ENCODE measurements around the gene SPATC1L.
A peak's percentile ranks its signal among the peaks of the same experiment; 100 is the strongest.
"Not testable (repeated sequence)": the region's sequence is repeated elsewhere in the genome, so short reads cannot be mapped to it uniquely, and the experiment has no call there.

Gene SPATC1L

DNA sequence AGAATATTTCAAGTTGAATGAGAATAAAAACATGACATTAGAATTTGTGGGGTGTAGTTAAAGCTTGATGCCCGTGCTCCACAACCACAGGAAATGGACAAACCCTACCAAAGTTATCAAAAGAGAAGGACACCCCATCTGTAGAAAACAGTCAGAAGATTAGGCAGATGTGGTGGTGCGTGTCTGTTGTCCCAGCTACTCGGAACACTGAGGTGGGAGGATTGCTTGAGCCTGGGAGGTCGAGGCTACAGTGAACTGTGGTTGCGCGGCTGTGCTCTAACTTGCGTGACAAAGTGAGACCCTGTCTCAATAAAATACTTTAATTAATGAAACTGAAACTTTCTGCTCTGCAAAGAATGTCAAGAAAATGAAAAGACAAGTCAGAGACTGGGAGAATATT, 1.5 kb upstream of the SPATC1L start:
- DNase-seq (ENCODE audit: low spot score) = no peak
- in situ Hi-C loops (cut with MboI; ENCODE audit: low pct_unique_long_range_greater_than_20kb, low sequenced_read_pairs, unreplicated experiment) = no loop called here
- TF ChIP-seq, protein P1, sequence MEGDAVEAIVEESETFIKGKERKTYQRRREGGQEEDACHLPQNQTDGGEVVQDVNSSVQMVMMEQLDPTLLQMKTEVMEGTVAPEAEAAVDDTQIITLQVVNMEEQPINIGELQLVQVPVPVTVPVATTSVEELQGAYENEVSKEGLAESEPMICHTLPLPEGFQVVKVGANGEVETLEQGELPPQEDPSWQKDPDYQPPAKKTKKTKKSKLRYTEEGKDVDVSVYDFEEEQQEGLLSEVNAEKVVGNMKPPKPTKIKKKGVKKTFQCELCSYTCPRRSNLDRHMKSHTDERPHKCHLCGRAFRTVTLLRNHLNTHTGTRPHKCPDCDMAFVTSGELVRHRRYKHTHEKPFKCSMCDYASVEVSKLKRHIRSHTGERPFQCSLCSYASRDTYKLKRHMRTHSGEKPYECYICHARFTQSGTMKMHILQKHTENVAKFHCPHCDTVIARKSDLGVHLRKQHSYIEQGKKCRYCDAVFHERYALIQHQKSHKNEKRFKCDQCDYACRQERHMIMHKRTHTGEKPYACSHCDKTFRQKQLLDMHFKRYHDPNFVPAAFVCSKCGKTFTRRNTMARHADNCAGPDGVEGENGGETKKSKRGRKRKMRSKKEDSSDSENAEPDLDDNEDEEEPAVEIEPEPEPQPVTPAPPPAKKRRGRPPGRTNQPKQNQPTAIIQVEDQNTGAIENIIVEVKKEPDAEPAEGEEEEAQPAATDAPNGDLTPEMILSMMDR (IDR thresholded peaks at IDR 0.05; ENCODE audit: extremely low read depth, insufficient read depth, missing control alignments) = no peak

DNA sequence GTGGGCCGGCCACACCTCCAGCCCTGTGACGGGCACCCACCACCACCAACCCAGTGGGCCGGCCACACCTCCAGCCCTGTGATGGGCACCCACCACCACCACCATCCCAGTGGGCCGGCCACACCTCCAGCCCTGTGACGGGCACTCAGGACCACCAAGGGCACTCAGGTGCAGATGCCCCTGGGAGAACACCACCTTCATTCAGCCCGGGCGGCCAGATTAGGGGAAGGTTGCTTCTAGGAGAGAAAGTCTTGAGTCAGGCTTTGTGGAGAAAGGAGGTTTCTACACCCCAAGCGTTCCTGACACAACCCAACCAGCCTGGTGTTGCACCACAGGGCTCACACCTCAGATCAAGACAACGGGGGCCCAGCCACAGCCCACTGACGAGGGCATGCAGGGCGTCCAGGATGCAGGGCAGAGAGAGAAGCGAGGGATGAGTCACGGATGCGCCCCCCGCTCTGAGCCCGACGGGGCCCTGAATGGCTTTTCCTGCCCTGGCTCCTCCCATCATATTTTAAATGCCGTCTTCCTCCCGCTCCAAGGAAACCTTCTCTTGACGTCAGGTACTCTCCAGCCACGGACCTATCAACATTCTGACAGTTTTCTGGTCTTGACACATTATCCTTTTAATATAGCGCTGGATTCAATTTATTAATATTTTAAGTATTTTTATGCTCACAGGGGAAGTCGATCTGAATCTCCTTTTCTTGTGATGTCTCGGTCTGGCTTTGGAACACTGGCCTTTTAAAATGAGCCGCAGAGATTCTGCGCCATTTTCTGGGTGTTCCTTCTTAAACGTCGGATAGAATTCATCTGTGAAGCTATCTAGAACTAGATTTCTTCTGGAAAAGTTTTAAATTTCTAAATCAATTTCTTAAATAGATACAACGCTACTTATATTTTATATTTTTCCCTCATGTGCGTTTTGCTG, 631 bp upstream of the SPATC1L start:
- TF ChIP-seq, protein P1 (IDR thresholded peaks at IDR 0.05; ENCODE audit: extremely low read depth, insufficient read depth, missing control alignments) = no peak
- peak; percentile 82 for DNase-seq (ENCODE audit: low spot score)
- in situ Hi-C loops (cut with MboI; ENCODE audit: low pct_unique_long_range_greater_than_20kb, low sequenced_read_pairs, unreplicated experiment) = no loop called here

DNA sequence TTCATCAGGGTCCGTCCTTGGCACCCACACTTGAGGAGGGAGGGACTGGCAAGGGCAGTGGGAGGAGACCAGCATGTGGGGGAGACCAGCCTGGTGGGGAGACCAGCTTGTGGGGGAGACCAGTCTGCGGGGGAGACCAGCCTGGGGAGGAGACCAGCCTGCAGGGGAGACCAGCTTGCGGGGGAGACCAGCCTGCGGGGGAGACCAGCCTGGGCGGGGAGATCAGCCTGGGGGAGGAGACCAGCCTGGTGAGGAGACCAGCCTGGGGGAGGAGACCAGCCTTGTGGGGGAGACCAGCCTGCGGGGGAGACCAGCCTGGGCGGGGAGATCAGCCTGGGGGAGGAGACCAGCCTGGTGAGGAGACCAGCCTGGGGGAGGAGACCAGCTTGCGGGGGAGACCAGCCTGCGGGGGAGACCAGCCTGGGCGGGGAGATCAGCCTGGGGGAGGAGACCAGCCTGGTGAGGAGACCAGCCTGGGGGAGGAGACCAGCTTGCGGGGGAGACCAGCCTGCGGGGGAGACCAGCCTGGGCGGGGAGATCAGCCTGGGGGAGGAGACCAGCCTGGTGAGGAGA, 836 bp downstream of the SPATC1L start:
- DNase-seq (ENCODE audit: low spot score); in situ Hi-C loops (cut with MboI; ENCODE audit: low pct_unique_long_range_greater_than_20kb, low sequenced_read_pairs, unreplicated experiment): not testable (repeated sequence)

DNA sequence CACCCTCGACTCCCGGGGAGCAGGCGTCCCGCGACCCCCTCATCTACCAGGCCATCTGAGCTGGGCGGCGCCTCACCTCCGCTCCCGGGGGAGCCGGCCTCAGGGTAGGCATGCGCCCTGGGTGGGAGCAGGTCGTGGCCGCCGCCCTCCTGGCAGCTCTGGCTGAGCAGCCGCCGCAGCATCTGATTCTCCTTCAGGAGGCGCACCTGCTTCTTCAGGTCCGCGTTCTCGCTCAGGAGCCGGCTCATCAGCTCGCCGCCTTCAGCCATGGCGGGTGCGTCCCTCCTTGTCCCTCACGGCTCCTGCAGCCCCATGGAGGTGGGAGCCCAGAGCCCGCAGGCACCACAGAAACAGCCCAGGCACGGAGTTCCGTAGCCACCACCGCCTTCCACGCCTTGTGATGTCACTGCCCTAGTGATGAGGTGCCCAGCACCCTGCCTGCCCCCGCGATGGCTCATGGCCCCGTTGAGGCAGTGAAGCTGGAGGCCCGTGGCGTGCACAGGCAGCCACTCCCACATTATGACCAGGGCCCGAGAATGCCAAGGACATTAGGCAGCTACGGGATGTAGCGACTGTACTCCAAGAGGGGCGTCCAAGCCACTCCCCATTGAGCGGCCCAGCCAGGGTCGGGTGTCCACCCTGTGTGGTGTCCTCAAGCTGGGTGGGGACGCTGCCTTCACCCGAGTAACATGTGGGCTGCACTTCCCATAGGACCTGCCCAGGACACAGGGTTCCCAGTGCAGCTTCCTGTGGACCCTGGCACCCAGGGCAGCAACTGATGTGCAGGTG, 1.5 kb downstream of the SPATC1L start:
- TF ChIP-seq, protein P1 (IDR thresholded peaks at IDR 0.05; ENCODE audit: extremely low read depth, insufficient read depth, missing control alignments) = no peak
- DNase-seq (ENCODE audit: low spot score) = no peak
- in situ Hi-C loops (cut with MboI; ENCODE audit: low pct_unique_long_range_greater_than_20kb, low sequenced_read_pairs, unreplicated experiment) = no loop called here

DNA sequence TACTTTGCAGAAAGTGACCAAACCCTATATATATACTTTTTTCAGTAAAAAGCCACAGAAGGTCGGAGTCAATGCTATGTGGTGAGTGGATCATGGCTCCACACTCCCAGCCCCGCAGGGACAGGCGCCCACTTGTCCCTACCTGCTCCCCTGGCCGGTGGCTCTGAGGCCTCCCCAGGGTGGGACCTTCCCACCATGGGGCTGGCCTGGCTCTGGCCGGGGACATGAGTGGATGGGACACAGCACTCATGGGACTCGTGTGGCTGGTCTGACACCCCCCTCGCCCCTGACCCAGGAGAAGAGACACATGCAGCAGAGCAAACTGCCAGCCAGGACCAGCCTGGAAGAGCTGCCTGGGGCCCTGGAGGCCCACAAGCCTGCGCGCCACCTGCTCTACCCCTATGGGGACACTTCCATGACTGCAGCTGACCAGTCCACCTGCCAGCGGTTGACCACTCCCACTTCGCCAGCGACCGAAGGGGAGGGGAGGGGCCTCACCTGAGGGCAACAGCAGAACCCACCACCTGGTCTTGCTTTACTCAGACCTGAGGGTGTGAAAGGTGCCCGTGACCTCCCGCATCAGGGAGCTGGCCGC, 2.2 kb downstream of the SPATC1L start:
- no peak for DNase-seq (ENCODE audit: low spot score)
- TF ChIP-seq, protein P1 (IDR thresholded peaks at IDR 0.05; ENCODE audit: extremely low read depth, insufficient read depth, missing control alignments) = no peak
- in situ Hi-C loops (cut with MboI; ENCODE audit: low pct_unique_long_range_greater_than_20kb, low sequenced_read_pairs, unreplicated experiment) = no loop called here

DNA sequence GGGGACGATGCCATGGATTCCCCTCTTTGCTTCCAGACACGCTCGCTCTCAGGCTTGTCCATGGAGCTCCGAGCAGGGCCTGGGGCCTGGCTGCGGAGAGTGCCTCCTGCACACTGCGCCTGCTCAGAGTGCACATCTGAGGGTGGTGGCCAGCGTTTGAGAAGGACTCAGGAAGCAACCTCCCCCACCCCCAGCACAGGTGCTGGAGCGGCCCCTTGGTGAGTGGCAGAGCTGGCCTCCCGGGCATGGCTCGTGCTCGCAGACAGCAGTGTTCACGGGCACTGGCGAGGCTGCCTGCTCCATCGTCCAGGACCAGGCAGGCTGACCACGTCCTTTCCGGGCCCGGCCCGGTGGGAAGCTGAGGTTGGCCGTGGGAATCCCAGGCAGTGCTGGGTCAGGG, 2.8 kb downstream of the SPATC1L start:
- TF ChIP-seq, protein P1 (IDR thresholded peaks at IDR 0.05; ENCODE audit: extremely low read depth, insufficient read depth, missing control alignments) = no peak
- DNase-seq (ENCODE audit: low spot score) = no peak
- in situ Hi-C loops (cut with MboI; ENCODE audit: low pct_unique_long_range_greater_than_20kb, low sequenced_read_pairs, unreplicated experiment) = no loop called here
